Measurements from ENCODE around the gene TMC5. TPM values are rescaled to one million over a fixed set of nuclear protein-coding genes. Genes with fewer than 3 reads are reported as not detected.

Gene TMC5
- total and polyA plus RNA-seq, 2 of the 8 experiments (the other 6 are each of a cell fraction or from before 2014, with no cell fraction given): 1.6 to 1.8 TPM

DNA sequence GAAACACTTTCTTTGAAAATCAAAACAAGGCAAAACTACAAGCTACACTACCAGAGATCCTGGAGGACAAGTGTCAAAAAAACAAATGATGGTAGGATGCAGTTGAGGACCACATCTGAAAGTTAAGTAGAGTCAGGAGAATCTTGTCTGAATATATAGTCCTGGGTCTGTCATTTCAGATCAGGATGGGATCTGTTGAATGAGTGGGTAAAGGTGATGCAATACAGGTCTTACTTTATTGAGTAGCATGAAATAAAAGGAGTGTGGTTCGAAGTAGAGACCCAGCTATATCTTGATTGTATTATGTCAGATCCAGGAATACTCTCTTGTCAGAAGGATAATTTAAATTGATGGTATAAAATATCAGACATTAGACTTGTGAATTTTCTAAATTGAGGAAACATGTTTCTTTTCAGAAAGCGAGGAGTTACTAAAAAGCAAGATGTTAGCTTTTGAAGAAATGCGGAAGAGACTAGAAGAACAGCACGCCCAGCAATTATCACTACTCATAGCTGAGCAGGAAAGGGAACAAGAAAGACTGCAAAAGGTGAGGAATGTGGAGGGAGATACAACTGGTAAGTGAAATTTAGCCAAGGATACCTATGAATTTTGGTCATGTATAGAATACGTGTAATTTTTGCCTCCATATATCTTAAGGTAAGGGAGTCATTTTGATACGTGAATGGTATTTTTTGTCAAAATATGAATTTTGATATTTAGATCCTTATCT lies 122.7 kb downstream of the TMC5 start:
- no peak overlapping the region for H3K18ac ChIP-seq (ENCODE audit: extremely low read depth, low read length)
- H3K9me3 ChIP-seq (ENCODE audit: insufficient read depth in 2 of 2, low read depth in 1 of 2, low read length in 1 of 2): no peaks in the 10 kb centered on the region
- POLR2A ChIA-PET (ENCODE audit: partially characterized antibody): interaction anchor here (1.4 to 2.2 kb wide), 2 partner anchors 14 to 37 kb away, joined by 3 to 8 read pairs; partner anchors contain the start of gene VPS35L
- no peaks in the 10 kb centered on the region for H3K79me1 ChIP-seq (ENCODE audit: low read depth, low read length)
- H4K5ac ChIP-seq (ENCODE audit: insufficient read length, low read depth, low read length): no peak overlapping the region
- CTCF ChIA-PET (ENCODE audit: partially characterized antibody): interaction anchor here (4.0 kb wide), 1 partner anchor 14 kb away, joined by 17 read pairs; the partner anchor contains the start of gene VPS35L
- no peak overlapping the region for H2BK20ac ChIP-seq (ENCODE audit: low read length)
- peaks cover 0 to 48% (median 31%) of the 10 kb centered on the region in 4 experiments; a peak in 6 of 8 replicates for H3K36me3 ChIP-seq (ENCODE audit: control insufficient read depth in 2 of 4, insufficient read depth in 4 of 4, low read length in 3 of 4)
- DNase-seq (ENCODE audit: low read depth in 1 of 2, low spot score in 2 of 2) (no peak), FAIRE-seq (no peak)
- no peak overlapping the region for H4K8ac ChIP-seq (ENCODE audit: extremely low read depth, insufficient read depth, low read length)
- H3K9ac ChIP-seq (replicated peaks in 1 of 4; ENCODE audit: extremely low read depth in 1 of 4, low read depth in 3 of 4, low read length in 3 of 4): no peak overlapping the region
- H3K4ac ChIP-seq (replicated peaks; ENCODE audit: insufficient read length, low read depth, low read length): no peak overlapping the region
- no peaks in the 10 kb centered on the region for H4K20me1 ChIP-seq (replicated peaks in 1 of 2; ENCODE audit: control insufficient read depth in 1 of 2, insufficient read depth in 2 of 2, low read length in 2 of 2)
- H2BK12ac ChIP-seq (ENCODE audit: low read depth, low read length): no peak overlapping the region
- H2BK120ac ChIP-seq (replicated peaks; ENCODE audit: low read depth, low read length): no peak overlapping the region
- no peaks in the 10 kb centered on the region for H3K23me2 ChIP-seq (ENCODE audit: low read depth, low read length)
- H3K56ac ChIP-seq (replicated peaks; ENCODE audit: insufficient read length, low read depth, low read length): no peak overlapping the region
- H3K79me2 ChIP-seq (ENCODE audit: control insufficient read depth in 1 of 2, insufficient read depth in 2 of 2, low read length in 2 of 2): no peaks in the 10 kb centered on the region
- H3K27ac ChIP-seq (ENCODE audit: low read depth, low read length): no peak overlapping the region
- no peaks in the 10 kb centered on the region for H3K27me3 ChIP-seq (replicated peaks in 1 of 4; ENCODE audit: control insufficient read depth in 3 of 4, extremely low read depth in 1 of 4, insufficient read depth in 3 of 4, low read length in 3 of 4)
- H3K4me2 ChIP-seq (ENCODE audit: insufficient read depth in 1 of 2, low read depth in 2 of 2, low read length in 2 of 2): no peak overlapping the region
- no peak overlapping the region for H2BK5ac ChIP-seq (ENCODE audit: low read depth, low read length)
- H3K14ac ChIP-seq (ENCODE audit: insufficient read length): no peak overlapping the region
- H2AFZ ChIP-seq (ENCODE audit: low read length): no peak overlapping the region
- no peak overlapping the region for H2BK15ac ChIP-seq (ENCODE audit: low read length)
- H3K23ac ChIP-seq (ENCODE audit: insufficient read length): no peak overlapping the region
- H4K91ac ChIP-seq (replicated peaks; ENCODE audit: insufficient read length, low read length): no peak overlapping the region
- H3K4me1 ChIP-seq (replicated peaks in 1 of 4; ENCODE audit: control insufficient read depth in 3 of 4, insufficient read depth in 4 of 4, low read length in 3 of 4): no peaks in the 10 kb centered on the region
- H2AK5ac ChIP-seq (ENCODE audit: low read depth, low read length): no peak overlapping the region
- no peak overlapping the region for H3K4me3 ChIP-seq (ENCODE audit: extremely low read depth in 1 of 4, insufficient read depth in 2 of 4, low read depth in 3 of 4, low read length in 4 of 4)
- 93% methylated on average over 6 of the region's 6 CpGs; no CpG with 5 or more reads in 1 of the 2 experiments for WGBS, 2 experiments (ENCODE audit: extremely low coverage in 1 of 2, insufficient coverage in 1 of 2, insufficient read length in 1 of 2, insufficient replicate concordance in 2 of 2, low coverage in 1 of 2, low lambda C conversion rate in 2 of 2, missing lambda C conversion rate in 1 of 2)
